ENCODE measurements around the gene PRSS8.
A peak's percentile ranks its signal among the peaks of the same experiment; 100 is the strongest.

PRSS8 gene

DNA sequence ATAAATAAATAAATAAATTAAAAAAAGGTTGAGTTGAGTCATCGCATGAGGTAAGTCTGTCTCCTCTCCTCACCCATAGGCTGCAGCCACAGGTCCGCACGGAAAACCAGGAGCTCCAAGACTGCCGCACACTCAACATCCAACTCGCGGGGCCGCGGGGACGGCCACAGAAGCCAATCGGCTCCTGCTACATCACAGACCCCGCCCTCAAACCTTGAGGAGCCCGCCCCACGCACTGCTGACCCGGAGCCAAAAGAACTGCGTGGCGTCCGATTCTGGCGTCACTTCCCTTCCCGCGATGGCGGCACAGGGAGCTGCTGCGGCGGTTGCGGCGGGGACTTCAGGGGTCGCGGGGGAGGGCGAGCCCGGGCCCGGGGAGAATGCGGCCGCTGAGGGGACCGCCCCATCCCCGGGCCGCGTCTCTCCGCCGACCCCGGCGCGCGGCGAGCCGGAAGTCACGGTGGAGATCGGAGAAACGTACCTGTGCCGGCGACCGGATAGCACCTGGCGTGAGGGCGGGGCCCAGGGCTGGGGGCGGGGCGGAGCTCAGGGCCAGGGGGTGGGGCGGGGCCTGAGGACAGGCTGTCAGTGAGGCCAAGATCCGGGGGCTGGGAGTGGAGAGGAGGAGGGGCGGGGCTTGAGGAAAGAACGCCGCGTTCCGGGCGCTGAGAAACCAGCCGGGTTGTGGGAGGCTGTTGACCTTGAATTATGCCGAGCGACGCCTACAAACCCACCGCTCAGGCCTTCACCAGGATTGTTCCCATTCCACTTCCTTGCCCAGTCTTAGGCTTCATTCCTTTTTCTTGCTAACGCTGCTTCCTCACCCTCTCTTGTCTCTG, 17.9 kb downstream of the PRSS8 start, which contains the start of gene KAT8:
Gene KAT8, plus strand, starts transcription at position 281 of the 839 bp plus-strand sequence. Its CDS starts 18 bp downstream, at position 299.
- H3K36me3 ChIP-seq (ENCODE audit: control insufficient read depth, insufficient read depth, low read length): peaks cover 5% of the 10 kb centered on the region
- H3K9me3 ChIP-seq (ENCODE audit: control insufficient read depth, low read length): no peaks in the 10 kb centered on the region
- H3K9ac ChIP-seq (ENCODE audit: low read length): peak within 1 kb of the TSS; percentile 96
- H3K27me3 ChIP-seq (ENCODE audit: control insufficient read depth, insufficient read depth, low read length): no peaks in the 10 kb centered on the region
- peaks cover 20% of the 10 kb centered on the region for H3K4me1 ChIP-seq (ENCODE audit: control insufficient read depth, insufficient read depth, low read length)
- peak within 1 kb of the TSS; percentile 72 for H3K4me3 ChIP-seq (ENCODE audit: low read length)

DNA sequence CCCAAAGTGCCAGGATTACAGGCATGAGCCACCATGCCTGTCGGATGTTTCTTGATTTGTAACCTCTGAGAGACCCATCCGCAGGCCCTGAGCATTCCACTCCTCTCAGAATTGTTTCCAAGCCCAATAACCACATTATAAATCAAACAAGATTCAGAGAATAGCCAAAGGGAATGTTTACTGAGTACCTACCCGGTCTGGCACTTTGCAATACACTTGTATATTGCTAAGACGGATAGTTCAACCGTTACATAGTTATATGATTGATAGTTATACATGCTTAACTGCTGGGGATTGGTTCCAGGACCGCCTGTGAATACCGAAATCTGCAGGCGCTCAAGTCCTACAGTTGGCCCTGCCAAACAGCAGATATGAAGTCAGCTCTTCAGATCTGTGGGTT, 21.1 kb downstream of the PRSS8 start:
- peaks cover 8% of the 10 kb centered on the region for H3K36me3 ChIP-seq (ENCODE audit: control insufficient read depth, insufficient read depth, low read length)
- H3K27me3 ChIP-seq (ENCODE audit: control insufficient read depth, insufficient read depth, low read length): no peaks in the 10 kb centered on the region
- no peaks in the 10 kb centered on the region for H3K9me3 ChIP-seq (ENCODE audit: control insufficient read depth, low read length)
- H3K9ac ChIP-seq (ENCODE audit: low read length): no peak overlapping the region
- no peak overlapping the region for H3K4me3 ChIP-seq (ENCODE audit: low read length)
- H3K4me1 ChIP-seq (ENCODE audit: control insufficient read depth, insufficient read depth, low read length): peaks cover 20% of the 10 kb centered on the region

DNA sequence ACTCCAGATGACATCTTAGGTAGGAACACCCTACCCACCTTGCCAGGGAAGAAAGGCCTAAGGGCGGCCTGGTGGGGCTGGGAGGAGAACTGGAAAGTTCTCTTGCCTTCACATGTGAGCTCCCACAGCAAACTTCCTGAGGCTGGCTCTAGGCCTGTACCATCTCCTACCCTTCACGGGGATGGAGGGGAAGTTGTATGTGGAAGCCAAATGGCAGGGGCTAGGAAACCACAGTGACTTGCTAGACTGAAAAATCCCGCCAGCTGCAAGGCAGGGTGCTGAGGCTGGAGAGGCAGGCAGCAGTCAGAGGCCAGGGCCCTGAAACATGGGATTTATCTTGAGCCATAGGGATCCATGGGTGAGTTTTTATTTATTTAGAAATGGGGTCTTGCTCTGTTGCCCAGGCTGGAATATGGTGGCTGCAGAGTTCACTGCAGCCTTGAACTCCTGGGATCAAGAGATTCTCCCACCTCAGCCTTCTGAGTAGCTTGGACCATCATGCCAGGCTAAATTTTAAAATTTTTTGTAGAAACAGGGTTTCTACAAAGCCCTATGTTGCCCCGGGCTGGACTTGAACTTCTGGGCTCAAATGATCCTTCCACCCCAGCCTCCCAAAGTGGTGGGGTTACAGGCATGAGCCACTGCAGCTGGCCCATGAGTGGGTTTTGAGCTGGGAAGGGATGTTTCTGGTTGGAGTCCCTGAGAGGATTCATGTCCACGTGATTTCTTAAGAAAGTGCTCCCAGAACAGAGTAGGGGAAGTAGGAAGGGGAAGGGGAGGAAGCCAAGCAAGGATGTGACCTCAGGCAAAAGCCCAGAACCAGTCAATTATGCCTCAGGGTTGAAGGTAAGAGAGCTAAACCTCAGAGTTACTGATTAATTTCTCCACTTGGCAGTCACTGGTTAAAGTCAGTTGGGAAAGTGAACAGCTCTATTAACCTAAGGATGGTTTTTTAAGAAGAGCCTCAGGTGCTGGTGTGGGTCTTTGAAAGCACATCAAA, 22.1 kb downstream of the PRSS8 start:
- no peaks in the 10 kb centered on the region for H3K9me3 ChIP-seq (ENCODE audit: control insufficient read depth, low read length)
- H3K4me3 ChIP-seq (ENCODE audit: low read length): no peak overlapping the region
- H3K27me3 ChIP-seq (ENCODE audit: control insufficient read depth, insufficient read depth, low read length): no peaks in the 10 kb centered on the region
- H3K4me1 ChIP-seq (ENCODE audit: control insufficient read depth, insufficient read depth, low read length): peaks cover 21% of the 10 kb centered on the region
- H3K36me3 ChIP-seq (ENCODE audit: control insufficient read depth, insufficient read depth, low read length): peaks cover 8% of the 10 kb centered on the region
- no peak overlapping the region for H3K9ac ChIP-seq (ENCODE audit: low read length)

DNA sequence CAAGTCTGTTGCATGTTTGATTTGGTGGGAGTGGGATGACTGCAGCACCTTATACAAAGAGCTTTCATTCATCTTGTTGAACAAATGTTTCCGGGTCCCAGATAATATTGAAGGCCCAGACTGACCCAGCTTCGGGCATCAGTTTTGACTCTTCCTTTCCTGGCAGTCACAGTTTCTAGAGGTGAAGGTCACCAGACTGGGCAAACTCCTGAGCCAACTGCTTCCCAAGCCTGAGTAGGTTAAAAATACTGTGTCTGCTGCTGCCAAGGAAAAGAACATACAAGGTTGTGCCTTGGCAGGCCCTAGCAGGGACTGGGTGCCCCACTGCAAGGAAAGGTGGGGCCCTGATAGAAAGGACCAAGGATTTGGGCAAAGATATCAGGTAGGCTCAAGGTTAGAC, 22.8 kb downstream of the PRSS8 start:
- peaks cover 16% of the 10 kb centered on the region for H3K4me1 ChIP-seq (ENCODE audit: control insufficient read depth, insufficient read depth, low read length)
- H3K9ac ChIP-seq (ENCODE audit: low read length): no peak overlapping the region

DNA sequence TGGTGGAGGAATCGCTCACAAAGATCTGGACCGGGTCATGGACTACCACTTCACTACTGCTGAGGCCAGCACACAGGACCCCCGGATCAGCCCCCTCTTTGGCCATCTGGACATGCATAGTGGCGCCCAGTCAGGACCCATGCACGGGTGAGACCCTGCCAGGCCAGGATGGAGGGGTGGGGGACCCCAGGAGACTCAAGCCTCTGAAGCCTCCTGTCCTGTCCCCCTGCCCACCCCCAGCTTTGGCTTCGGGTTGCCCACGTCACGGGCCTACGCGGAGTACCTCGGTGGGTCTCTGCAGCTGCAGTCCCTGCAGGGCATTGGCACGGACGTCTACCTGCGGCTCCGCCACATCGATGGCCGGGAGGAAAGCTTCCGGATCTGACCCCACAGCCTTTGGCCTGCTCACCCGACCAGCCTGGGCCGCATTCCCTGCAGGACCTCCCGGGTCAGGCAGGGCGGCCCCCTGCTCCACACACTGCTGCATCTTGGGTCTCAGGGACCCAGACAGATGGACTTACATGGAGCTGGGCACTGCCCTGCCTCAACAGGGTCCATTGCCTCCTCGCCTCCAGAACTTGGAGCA, 23.6 kb downstream of the PRSS8 start:
- no peaks in the 10 kb centered on the region for H3K27me3 ChIP-seq (ENCODE audit: control insufficient read depth, insufficient read depth, low read length)
- H3K4me3 ChIP-seq (ENCODE audit: low read length): no peak overlapping the region
- no peaks in the 10 kb centered on the region for H3K9me3 ChIP-seq (ENCODE audit: control insufficient read depth, low read length)
- H3K36me3 ChIP-seq (ENCODE audit: control insufficient read depth, insufficient read depth, low read length): peaks cover 8% of the 10 kb centered on the region
- no peak overlapping the region for H3K9ac ChIP-seq (ENCODE audit: low read length)
- H3K4me1 ChIP-seq (ENCODE audit: control insufficient read depth, insufficient read depth, low read length): peaks cover 16% of the 10 kb centered on the region

More for the DNA sequence above, 22.8 kb downstream of the PRSS8 start:
- Histone ChIP-seq H3K9me3 (ENCODE audit: control insufficient read depth, low read length) (no peaks in the 10 kb centered on the region), H3K4me3 (ENCODE audit: low read length) (no peak overlapping the region), H3K27me3 (ENCODE audit: control insufficient read depth, insufficient read depth, low read length) (no peaks in the 10 kb centered on the region), H3K36me3 (ENCODE audit: control insufficient read depth, insufficient read depth, low read length) (peaks cover 8% of the 10 kb centered on the region)

DNA sequence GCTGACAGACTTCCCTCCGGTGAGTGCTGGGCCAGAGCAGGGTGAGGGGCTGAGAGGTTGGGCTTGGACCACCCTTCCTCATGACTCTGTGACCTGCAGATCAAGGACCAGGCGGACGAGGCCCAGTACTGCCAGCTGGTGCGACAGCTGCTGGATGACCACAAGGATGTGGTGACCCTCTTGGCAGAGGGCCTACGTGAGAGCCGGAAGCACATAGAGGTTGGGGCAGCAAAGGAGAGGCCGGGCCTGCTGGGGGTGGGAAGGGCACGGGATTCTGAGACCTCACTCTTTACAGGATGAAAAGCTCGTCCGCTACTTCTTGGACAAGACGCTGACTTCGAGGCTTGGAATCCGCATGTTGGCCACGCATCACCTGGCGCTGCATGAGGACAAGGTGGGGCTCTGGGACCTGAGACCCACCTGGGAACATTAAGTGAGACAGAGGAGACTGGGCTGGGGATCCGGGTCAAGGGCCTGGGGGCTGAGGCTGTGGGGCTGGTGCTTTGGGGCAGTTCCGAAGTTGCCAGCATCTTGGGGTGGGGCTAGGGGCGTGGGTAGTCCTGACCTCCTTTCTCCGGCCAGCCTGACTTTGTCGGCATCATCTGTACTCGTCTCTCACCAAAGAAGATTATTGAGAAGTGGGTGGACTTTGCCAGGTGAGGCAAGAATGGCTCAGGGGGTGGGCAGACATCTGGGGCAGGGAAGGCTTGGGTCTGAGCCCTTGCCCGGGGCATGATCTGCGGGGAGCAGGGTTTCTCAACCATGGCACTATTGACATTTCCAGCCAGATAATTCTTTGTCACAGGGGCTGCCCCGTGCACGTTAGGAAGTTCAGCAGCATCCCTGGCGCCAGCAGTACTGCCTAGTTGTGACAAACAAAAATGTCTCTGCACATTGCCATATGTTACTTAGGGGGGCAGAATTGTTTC, 25.2 kb downstream of the PRSS8 start:
- H3K9ac ChIP-seq (ENCODE audit: low read length): no peak overlapping the region
- no peaks in the 10 kb centered on the region for H3K9me3 ChIP-seq (ENCODE audit: control insufficient read depth, low read length)
- peaks cover 16% of the 10 kb centered on the region for H3K4me1 ChIP-seq (ENCODE audit: control insufficient read depth, insufficient read depth, low read length)
- no peak overlapping the region for H3K4me3 ChIP-seq (ENCODE audit: low read length)
- peaks cover 8% of the 10 kb centered on the region for H3K36me3 ChIP-seq (ENCODE audit: control insufficient read depth, insufficient read depth, low read length)
- H3K27me3 ChIP-seq (ENCODE audit: control insufficient read depth, insufficient read depth, low read length): no peaks in the 10 kb centered on the region

DNA sequence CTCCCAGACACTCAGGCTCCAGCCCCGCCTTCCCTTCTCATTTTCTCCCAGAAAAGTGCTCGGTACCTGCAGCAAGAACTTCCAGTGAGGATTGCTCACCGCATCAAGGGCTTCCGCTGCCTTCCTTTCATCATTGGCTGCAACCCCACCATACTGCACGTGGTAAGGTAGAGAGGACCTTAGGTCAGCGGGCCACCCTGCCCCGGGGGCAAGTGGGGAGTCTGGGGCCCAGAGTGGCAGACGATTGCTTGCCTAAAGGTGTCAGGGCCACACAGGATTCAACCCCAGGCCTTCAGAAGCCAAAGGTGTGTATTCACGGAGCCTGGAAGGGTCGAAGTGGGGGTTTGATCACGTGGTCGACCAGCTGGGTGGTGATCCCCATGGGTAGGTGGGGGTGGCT, 25.9 kb downstream of the PRSS8 start:
- Histone ChIP-seq H3K9ac (ENCODE audit: low read length) (no peak overlapping the region), H3K4me1 (ENCODE audit: control insufficient read depth, insufficient read depth, low read length) (peaks cover 16% of the 10 kb centered on the region), H3K27me3 (ENCODE audit: control insufficient read depth, insufficient read depth, low read length) (no peaks in the 10 kb centered on the region), H3K4me3 (ENCODE audit: low read length) (no peak overlapping the region), H3K36me3 (ENCODE audit: control insufficient read depth, insufficient read depth, low read length) (peaks cover 8% of the 10 kb centered on the region), H3K9me3 (ENCODE audit: control insufficient read depth, low read length) (no peaks in the 10 kb centered on the region)

DNA sequence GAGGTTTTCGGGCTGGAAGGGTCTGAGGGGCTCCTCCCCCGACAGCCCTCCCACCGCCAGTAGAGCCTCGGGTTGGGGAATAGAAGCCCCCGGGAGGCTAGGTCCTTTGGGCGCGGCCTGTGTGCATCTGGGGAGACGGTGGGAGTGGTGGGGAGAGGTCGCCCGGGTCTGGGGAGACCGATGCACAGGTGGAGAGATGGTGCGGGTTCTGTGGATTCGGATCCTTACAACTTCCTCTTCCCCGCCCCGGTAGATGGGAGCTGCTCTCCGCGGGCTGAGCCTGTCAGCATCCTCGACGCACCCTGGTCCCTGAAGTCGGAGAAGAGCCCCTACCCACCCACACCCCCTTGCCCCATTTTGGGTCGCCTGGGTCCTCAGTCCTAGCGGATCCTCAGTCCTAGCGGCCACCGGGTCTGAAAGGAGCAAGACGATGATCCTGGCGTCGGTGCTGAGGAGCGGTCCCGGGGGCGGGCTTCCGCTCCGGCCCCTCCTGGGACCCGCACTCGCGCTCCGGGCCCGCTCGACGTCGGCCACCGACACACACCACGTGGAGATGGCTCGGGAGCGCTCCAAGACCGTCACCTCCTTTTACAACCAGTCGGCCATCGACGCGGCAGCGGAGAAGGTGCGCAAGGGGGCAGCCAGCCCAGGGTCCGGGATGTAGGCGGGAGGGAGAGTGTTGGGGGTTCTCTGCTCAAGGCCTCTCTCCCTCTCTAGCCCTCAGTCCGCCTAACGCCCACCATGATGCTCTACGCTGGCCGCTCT, 26.6 kb downstream of the PRSS8 start:
- Histone ChIP-seq H3K27me3 (ENCODE audit: control insufficient read depth, insufficient read depth, low read length) (no peaks in the 10 kb centered on the region), H3K36me3 (ENCODE audit: control insufficient read depth, insufficient read depth, low read length) (peaks cover 8% of the 10 kb centered on the region), H3K9me3 (ENCODE audit: control insufficient read depth, low read length) (no peaks in the 10 kb centered on the region), H3K4me1 (ENCODE audit: control insufficient read depth, insufficient read depth, low read length) (peaks cover 16% of the 10 kb centered on the region), H3K9ac (ENCODE audit: low read length) (peak overlapping the region; percentile 87), H3K4me3 (ENCODE audit: low read length) (no peak overlapping the region)

DNA sequence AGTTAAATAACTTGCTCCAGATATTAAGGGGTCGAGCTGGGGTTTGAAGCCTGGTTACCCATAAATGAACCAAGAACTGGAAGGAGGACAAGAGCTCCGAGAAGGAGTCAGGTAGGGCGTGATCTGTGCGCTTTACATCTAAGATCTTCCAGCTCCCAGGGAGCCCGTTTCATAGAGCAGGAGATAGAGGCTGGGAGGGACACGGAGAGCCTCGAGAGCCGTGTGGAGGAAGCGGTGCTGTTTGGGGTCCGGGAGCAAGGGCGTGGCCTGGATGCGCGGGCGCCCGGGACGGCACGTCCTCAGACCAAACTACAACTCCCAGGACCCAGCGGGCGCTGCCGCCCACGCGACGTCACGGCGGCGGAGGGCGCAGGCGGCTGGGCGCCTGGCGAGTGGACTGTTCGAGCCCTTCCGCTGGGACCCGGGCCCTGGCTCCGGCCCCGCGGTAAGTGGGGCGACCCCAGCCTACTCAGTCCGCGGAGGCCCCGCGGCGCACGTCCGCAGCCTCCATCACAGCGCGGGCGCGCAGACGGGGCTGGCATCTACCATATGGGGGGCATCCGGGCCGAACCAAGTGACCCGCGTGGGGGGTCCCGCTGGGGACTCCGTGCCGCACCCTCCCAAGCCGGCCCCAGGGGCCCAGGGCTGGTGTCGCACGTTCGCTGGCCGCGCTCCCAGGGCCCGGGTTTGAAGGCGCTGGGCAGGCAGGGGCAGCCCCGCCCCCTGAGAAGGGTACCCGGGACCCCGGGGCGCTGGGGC, 27.3 kb downstream of the PRSS8 start, which contains the start of gene BCKDK:
Gene BCKDK, plus strand, starts transcription at position 352 of the 759 bp plus-strand sequence. CDS start 838 bp downstream, outside the sequence.
- Histone ChIP-seq H3K9ac (ENCODE audit: low read length) (peak within 1 kb of the TSS; percentile 87), H3K36me3 (ENCODE audit: control insufficient read depth, insufficient read depth, low read length) (peaks cover 8% of the 10 kb centered on the region), H3K4me3 (ENCODE audit: low read length) (peak within 1 kb of the TSS; percentile 36), H3K4me1 (ENCODE audit: control insufficient read depth, insufficient read depth, low read length) (peaks cover 8% of the 10 kb centered on the region), H3K9me3 (ENCODE audit: control insufficient read depth, low read length) (no peaks in the 10 kb centered on the region), H3K27me3 (ENCODE audit: control insufficient read depth, insufficient read depth, low read length) (no peaks in the 10 kb centered on the region)

DNA sequence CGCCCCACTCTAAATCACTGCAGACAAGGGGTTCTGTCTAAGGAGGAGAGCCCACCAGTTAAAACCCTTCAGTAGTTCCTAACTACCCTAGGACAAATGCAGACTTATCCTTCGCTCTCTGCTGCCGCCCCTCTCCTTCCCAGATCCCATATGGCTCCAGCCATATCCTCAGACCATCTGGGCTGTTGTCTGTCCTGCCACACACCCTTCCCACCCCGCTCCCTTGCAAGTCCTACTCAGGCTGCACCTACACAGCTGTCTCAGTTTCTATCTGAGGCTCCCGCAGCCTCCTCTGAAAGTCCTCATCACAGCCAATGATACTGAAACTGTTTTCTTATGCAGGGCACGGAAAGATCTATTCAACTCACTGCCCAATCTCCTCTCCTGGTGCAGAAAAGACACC, 28.1 kb downstream of the PRSS8 start:
- Histone ChIP-seq H3K9me3 (ENCODE audit: control insufficient read depth, low read length) (no peaks in the 10 kb centered on the region), H3K9ac (ENCODE audit: low read length) (no peak overlapping the region), H3K36me3 (ENCODE audit: control insufficient read depth, insufficient read depth, low read length) (peaks cover 8% of the 10 kb centered on the region), H3K27me3 (ENCODE audit: control insufficient read depth, insufficient read depth, low read length) (no peaks in the 10 kb centered on the region), H3K4me1 (ENCODE audit: control insufficient read depth, insufficient read depth, low read length) (peaks cover 7% of the 10 kb centered on the region), H3K4me3 (ENCODE audit: low read length) (no peak overlapping the region)

Data from mucosa of stomach (tissue), 1 donor.